ENCODE results near the gene TEP1. TPM values are rescaled to one million over a fixed set of nuclear protein-coding genes. Genes with fewer than 3 reads are reported as not detected.

TEP1 gene
- polyA plus RNA-seq, 1 donor from 2014 or later: 5.2 TPM

GRCh38 chr14:20438664-20439063, 25.4 kb upstream of the TEP1 start:
- peaks cover 4% of the 10 kb centered on the region for H3K9me3 ChIP-seq (ENCODE audit: low read length)
- no peaks in the 10 kb centered on the region for H3K79me2 ChIP-seq (replicated peaks; ENCODE audit: insufficient read depth, low read length)
- no peaks in the 10 kb centered on the region for H3F3A ChIP-seq (ENCODE audit: insufficient read depth, low read length, poor library complexity, severe bottlenecking)
- no peaks in the 10 kb centered on the region for H4K20me1 ChIP-seq (ENCODE audit: insufficient read depth)
- no peaks in the 10 kb centered on the region for H3K9me2 ChIP-seq (ENCODE audit: insufficient read depth, low read length)
- TF ChIP-seq, protein P1, sequence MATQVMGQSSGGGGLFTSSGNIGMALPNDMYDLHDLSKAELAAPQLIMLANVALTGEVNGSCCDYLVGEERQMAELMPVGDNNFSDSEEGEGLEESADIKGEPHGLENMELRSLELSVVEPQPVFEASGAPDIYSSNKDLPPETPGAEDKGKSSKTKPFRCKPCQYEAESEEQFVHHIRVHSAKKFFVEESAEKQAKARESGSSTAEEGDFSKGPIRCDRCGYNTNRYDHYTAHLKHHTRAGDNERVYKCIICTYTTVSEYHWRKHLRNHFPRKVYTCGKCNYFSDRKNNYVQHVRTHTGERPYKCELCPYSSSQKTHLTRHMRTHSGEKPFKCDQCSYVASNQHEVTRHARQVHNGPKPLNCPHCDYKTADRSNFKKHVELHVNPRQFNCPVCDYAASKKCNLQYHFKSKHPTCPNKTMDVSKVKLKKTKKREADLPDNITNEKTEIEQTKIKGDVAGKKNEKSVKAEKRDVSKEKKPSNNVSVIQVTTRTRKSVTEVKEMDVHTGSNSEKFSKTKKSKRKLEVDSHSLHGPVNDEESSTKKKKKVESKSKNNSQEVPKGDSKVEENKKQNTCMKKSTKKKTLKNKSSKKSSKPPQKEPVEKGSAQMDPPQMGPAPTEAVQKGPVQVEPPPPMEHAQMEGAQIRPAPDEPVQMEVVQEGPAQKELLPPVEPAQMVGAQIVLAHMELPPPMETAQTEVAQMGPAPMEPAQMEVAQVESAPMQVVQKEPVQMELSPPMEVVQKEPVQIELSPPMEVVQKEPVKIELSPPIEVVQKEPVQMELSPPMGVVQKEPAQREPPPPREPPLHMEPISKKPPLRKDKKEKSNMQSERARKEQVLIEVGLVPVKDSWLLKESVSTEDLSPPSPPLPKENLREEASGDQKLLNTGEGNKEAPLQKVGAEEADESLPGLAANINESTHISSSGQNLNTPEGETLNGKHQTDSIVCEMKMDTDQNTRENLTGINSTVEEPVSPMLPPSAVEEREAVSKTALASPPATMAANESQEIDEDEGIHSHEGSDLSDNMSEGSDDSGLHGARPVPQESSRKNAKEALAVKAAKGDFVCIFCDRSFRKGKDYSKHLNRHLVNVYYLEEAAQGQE (IDR thresholded peaks at IDR 0.05; ENCODE audit: borderline replicate concordance): no peak
- no peak for TF ChIP-seq EP300 (conservative IDR thresholded peaks at IDR 0.05; ENCODE audit: poor library complexity, severe bottlenecking)
- no peak for TF ChIP-seq RAD21 (conservative IDR thresholded peaks at IDR 0.05)
- no peak for TF ChIP-seq TAF1 (IDR thresholded peaks at IDR 0.05; ENCODE audit: low read depth)
- no peak for TF ChIP-seq POLR2AphosphoS5 (IDR thresholded peaks at IDR 0.05)
- no peak for TF ChIP-seq SMC3 (conservative IDR thresholded peaks at IDR 0.05; ENCODE audit: poor library complexity)
- TF ChIP-seq CTCF (IDR thresholded peaks at IDR 0.05; ENCODE audit: poor library complexity, severe bottlenecking): no peak
- no peak for TF ChIP-seq MXI1 (conservative IDR thresholded peaks at IDR 0.05; ENCODE audit: poor library complexity, severe bottlenecking)
- TF ChIP-seq EZH2 (IDR thresholded peaks at IDR 0.05; ENCODE audit: borderline replicate concordance, insufficient read depth, low read length, poor library complexity, severe bottlenecking): no peak
- H3K36me3 ChIP-seq (ENCODE audit: insufficient read depth, low read length): no peaks in the 10 kb centered on the region
- no peak overlapping the region for H3K4me2 ChIP-seq (ENCODE audit: low read length)
- no peak overlapping the region for H3K4me3 ChIP-seq (ENCODE audit: low read length)
- H3K27me3 ChIP-seq (ENCODE audit: insufficient read depth, low read depth, low read length): no peaks in the 10 kb centered on the region
- no peak overlapping the region for H3K9ac ChIP-seq (ENCODE audit: low read length)
- no peak overlapping the region for H2AFZ ChIP-seq (ENCODE audit: low read depth, low read length)
- no peak overlapping the region for H3K27ac ChIP-seq (ENCODE audit: low read length)

- Histone ChIP-seq H2AFZ (ENCODE audit: low read depth, low read length) (no peak overlapping the region), H3F3A (ENCODE audit: insufficient read depth, low read length, poor library complexity, severe bottlenecking) (no peaks in the 10 kb centered on the region), H3K27ac (ENCODE audit: low read length) (no peak overlapping the region), H3K36me3 (ENCODE audit: insufficient read depth, low read length) (no peaks in the 10 kb centered on the region), H4K20me1 (ENCODE audit: insufficient read depth) (no peaks in the 10 kb centered on the region), H3K9me2 (ENCODE audit: insufficient read depth, low read length) (no peaks in the 10 kb centered on the region), H3K4me3 (ENCODE audit: low read length) (no peak overlapping the region), H3K27me3 (ENCODE audit: insufficient read depth, low read depth, low read length) (no peaks in the 10 kb centered on the region), H3K4me2 (ENCODE audit: low read length) (no peak overlapping the region), H3K9me3 (ENCODE audit: low read length) (no peaks in the 10 kb centered on the region), H3K9ac (ENCODE audit: low read length) (no peak overlapping the region), H3K79me2 (replicated peaks; ENCODE audit: insufficient read depth, low read length) (no peaks in the 10 kb centered on the region)
- TF ChIP-seq EZH2 (IDR thresholded peaks at IDR 0.05; ENCODE audit: borderline replicate concordance, insufficient read depth, low read length, poor library complexity, severe bottlenecking) (no peak), POLR2AphosphoS5 (IDR thresholded peaks at IDR 0.05) (no peak), SMC3 (conservative IDR thresholded peaks at IDR 0.05; ENCODE audit: poor library complexity) (no peak), RAD21 (conservative IDR thresholded peaks at IDR 0.05) (no peak), TAF1 (IDR thresholded peaks at IDR 0.05; ENCODE audit: low read depth) (no peak), EP300 (conservative IDR thresholded peaks at IDR 0.05; ENCODE audit: poor library complexity, severe bottlenecking) (no peak), MXI1 (conservative IDR thresholded peaks at IDR 0.05; ENCODE audit: poor library complexity, severe bottlenecking) (no peak), CTCF (IDR thresholded peaks at IDR 0.05; ENCODE audit: poor library complexity, severe bottlenecking) (no peak)
- TF ChIP-seq, protein P1 (IDR thresholded peaks at IDR 0.05; ENCODE audit: borderline replicate concordance): no peak
These were observed 23.1 kb upstream of the TEP1 start for GRCh38 chr14:20436363-20436755.

Data from neural cell (in vitro differentiated cells).